ENCODE results near the gene MYOZ2.
"Not testable (repeated sequence)": the region's sequence is repeated elsewhere in the genome, so short reads cannot be mapped to it uniquely, and the experiment has no call there.

Gene MYOZ2

GRCh38 chr4:119130365-119131065 lies 5.1 kb upstream of the MYOZ2 start:
- no peak for FAIRE-seq

- FAIRE-seq = no peak
Measured at GRCh38 chr4:119131164-119131563, 4.5 kb upstream of the MYOZ2 start.

GRCh38 chr4:119132306-119132705 lies 3.3 kb upstream of the MYOZ2 start:
- no peak for FAIRE-seq

- no peak for FAIRE-seq
Measured at GRCh38 chr4:119136546-119136945, 914 bp downstream of the MYOZ2 start.

- FAIRE-seq = no peak
Measured at GRCh38 chr4:119138046-119138445, 2.4 kb downstream of the MYOZ2 start.

GRCh38 chr4:119139311-119139710 lies 3.7 kb downstream of the MYOZ2 start:
- FAIRE-seq = no peak

GRCh38 chr4:119139822-119140252 lies 4.2 kb downstream of the MYOZ2 start:
- no peak for FAIRE-seq

- FAIRE-seq = not testable (repeated sequence)
Measured at GRCh38 chr4:119141283-119141682, 5.7 kb downstream of the MYOZ2 start.

- no peak for FAIRE-seq
Measured at GRCh38 chr4:119142833-119143232, 7.2 kb downstream of the MYOZ2 start.

GRCh38 chr4:119143341-119143740 lies 7.7 kb downstream of the MYOZ2 start:
- FAIRE-seq = not testable (repeated sequence)

GRCh38 chr4:119149110-119149509 lies 13.5 kb downstream of the MYOZ2 start:
- no peak for FAIRE-seq

- no peak for FAIRE-seq
Measured at GRCh38 chr4:119151161-119151560, 15.5 kb downstream of the MYOZ2 start.

- no peak for FAIRE-seq
Measured at GRCh38 chr4:119152741-119153140, 17.1 kb downstream of the MYOZ2 start.

GRCh38 chr4:119162174-119162573 lies 26.5 kb downstream of the MYOZ2 start:
- no peak for FAIRE-seq

- FAIRE-seq = no peak
Measured at GRCh38 chr4:119165767-119166166, 30.1 kb downstream of the MYOZ2 start.

- FAIRE-seq = no peak
Measured at GRCh38 chr4:119170195-119170594, 34.6 kb downstream of the MYOZ2 start.

GRCh38 chr4:119172223-119172622 lies 36.6 kb downstream of the MYOZ2 start:
- FAIRE-seq = no peak

- FAIRE-seq = not testable (repeated sequence)
Measured at GRCh38 chr4:119173729-119174361, 38.2 kb downstream of the MYOZ2 start.

GRCh38 chr4:119179011-119179410 lies 43.4 kb downstream of the MYOZ2 start:
- no peak for FAIRE-seq

- FAIRE-seq = no peak
Measured at GRCh38 chr4:119184128-119184527, 48.5 kb downstream of the MYOZ2 start.

- no peak for FAIRE-seq
Measured at GRCh38 chr4:119189638-119190037, 54.0 kb downstream of the MYOZ2 start.

- FAIRE-seq = no peak
Measured at GRCh38 chr4:119190354-119190753, 54.7 kb downstream of the MYOZ2 start.

- no peak for FAIRE-seq
Measured at GRCh38 chr4:119191505-119191904, 55.9 kb downstream of the MYOZ2 start.

GRCh38 chr4:119197772-119198212 lies 62.2 kb downstream of the MYOZ2 start:
- no peak for FAIRE-seq

GRCh38 chr4:119204916-119205315 lies 69.3 kb downstream of the MYOZ2 start:
- FAIRE-seq = no peak

All from islet of Langerhans (tissue), 1 donor.